ENCODE measurements around the gene NAA10.

NAA10 gene

GRCh38 chrX:153882557-153882956 lies 52.3 kb downstream of the NAA10 start:
- no peak for DNase-seq (ENCODE audit: low spot score)
- TF ChIP-seq CTCF (IDR thresholded peaks at IDR 0.05): no peak
- Histone ChIP-seq H3K27ac (no peak overlapping the region), H3K4me3 (no peak overlapping the region)

- no peak overlapping the region for H3K27ac ChIP-seq
- no peak overlapping the region for H3K4me3 ChIP-seq
- no peak for DNase-seq (ENCODE audit: low spot score)
- TF ChIP-seq CTCF (IDR thresholded peaks at IDR 0.05): no peak
Observed at GRCh38 chrX:153882086-153882498, 52.7 kb downstream of the NAA10 start.

- TF ChIP-seq CTCF (IDR thresholded peaks at IDR 0.05): no peak
- Histone ChIP-seq H3K4me3 (no peak overlapping the region), H3K27ac (no peak overlapping the region)
- DNase-seq (ENCODE audit: low spot score): no peak
Observed at GRCh38 chrX:153881281-153881680, 53.6 kb downstream of the NAA10 start.

GRCh38 chrX:153880440-153880815 lies 54.4 kb downstream of the NAA10 start:
- no peak for TF ChIP-seq CTCF (IDR thresholded peaks at IDR 0.05)
- Histone ChIP-seq H3K27ac (no peak overlapping the region), H3K4me3 (no peak overlapping the region)
- no peak for DNase-seq (ENCODE audit: low spot score)

- DNase-seq (ENCODE audit: low spot score): no peak
Observed at GRCh38 chrX:153879741-153880439, 54.9 kb downstream of the NAA10 start.

More at GRCh38 chrX:153879741-153880439, 54.9 kb downstream of the NAA10 start:
- Histone ChIP-seq H3K4me3 (no peak overlapping the region), H3K27ac (no peak overlapping the region)
- TF ChIP-seq CTCF (IDR thresholded peaks at IDR 0.05): no peak
